DOHH2 (cell line): ENCODE results near the gene FHOD3.
A peak's percentile ranks its signal among the peaks of the same experiment; 100 is the strongest.

ENCODE experiments used
- H3F3A ChIP-seq: fragments of 200-600 bp; sonication (generic), shearing (Covaris generic); 2 replicates; pipeline ENCODE4 v1.6.0; 2016; ENCODE audit warnings: antibody characterized with exemption, mild to moderate bottlenecking; ENCODE audit not compliant: control insufficient read depth, insufficient read depth
- H3K27ac ChIP-seq: fragments of 200-600 bp; sonication (generic); 2 replicates; pipeline ENCODE4 v1.5.1; 2014; ENCODE audit warnings: low read depth, mild to moderate bottlenecking, low read length, moderate library complexity
- H3K27me3 ChIP-seq: fragments of 200-600 bp; sonication (generic); 2 replicates; pipeline ENCODE4 v1.6.1; 2014; ENCODE audit warnings: mild to moderate bottlenecking, low read length, mixed read lengths; ENCODE audit not compliant: control insufficient read depth
- H3K36me3 ChIP-seq: fragments of 200-600 bp; sonication (generic); 2 replicates; pipeline ENCODE4 v1.6.1; 2014; ENCODE audit warnings: mild to moderate bottlenecking, low read length, moderate library complexity, mixed read lengths; ENCODE audit not compliant: control insufficient read depth
- H3K4me1 ChIP-seq: fragments of 200-600 bp; sonication (generic); 2 replicates; pipeline ENCODE4 v1.6.1; 2014; ENCODE audit warnings: mild to moderate bottlenecking, low read length, mixed read lengths; ENCODE audit not compliant: control insufficient read depth
- H3K4me2 ChIP-seq: fragments of 200-600 bp; sonication (generic); 2 replicates; pipeline ENCODE4 v1.6.0; 2014; ENCODE audit warnings: mild to moderate bottlenecking, low read length, moderate library complexity
- H3K4me3 ChIP-seq: fragments of 200-600 bp; sonication (generic); 2 replicates; pipeline ENCODE4 v1.5.1; 2014; ENCODE audit warnings: mild to moderate bottlenecking, low read length, mixed read lengths
- H3K79me2 ChIP-seq: fragments of 200-600 bp; sonication (generic); 2 replicates; pipeline ENCODE4 v1.6.1; 2014; ENCODE audit warnings: mild to moderate bottlenecking, low read length, mixed read lengths; ENCODE audit not compliant: control insufficient read depth
- H3K9me2 ChIP-seq: fragments of 200-600 bp; sonication (generic); replicated peaks from 2 replicates; pipeline ENCODE4 v1.6.1; 2014; ENCODE audit warnings: mild to moderate bottlenecking, low read length, mixed read lengths; ENCODE audit not compliant: control insufficient read depth
- H3K9me3 ChIP-seq: fragments of 200-600 bp; sonication (generic); 2 replicates; pipeline ENCODE4 v1.6.1; 2014; ENCODE audit warnings: antibody characterized with exemption, low read length, mixed read lengths; ENCODE audit not compliant: control insufficient read depth, insufficient read depth
- H4K20me1 ChIP-seq: fragments of 200-600 bp; sonication (generic); 2 replicates; pipeline ENCODE4 v1.6.0; 2014; ENCODE audit warnings: low read depth, mild to moderate bottlenecking, antibody characterized with exemption, low read length, moderate library complexity; ENCODE audit not compliant: control insufficient read depth, insufficient read depth
- CTCF ChIP-seq: fragments of 200-600 bp; sonication (generic); IDR thresholded peaks from one replicate; pipeline ENCODE4 v1.5.1; 2014; ENCODE audit warnings: antibody characterized with exemption, mild to moderate bottlenecking, low read depth, low read length; ENCODE audit not compliant: poor library complexity, severe bottlenecking
- EZH2phosphoT487 ChIP-seq: fragments of 200-600 bp; sonication (generic); IDR thresholded peaks from 2 replicates; pipeline ENCODE4 v1.6.1; 2017; ENCODE audit warnings: borderline replicate concordance, mild to moderate bottlenecking, antibody characterized with exemption, low read length, moderate library complexity, mixed read lengths

FHOD3 gene

DNA sequence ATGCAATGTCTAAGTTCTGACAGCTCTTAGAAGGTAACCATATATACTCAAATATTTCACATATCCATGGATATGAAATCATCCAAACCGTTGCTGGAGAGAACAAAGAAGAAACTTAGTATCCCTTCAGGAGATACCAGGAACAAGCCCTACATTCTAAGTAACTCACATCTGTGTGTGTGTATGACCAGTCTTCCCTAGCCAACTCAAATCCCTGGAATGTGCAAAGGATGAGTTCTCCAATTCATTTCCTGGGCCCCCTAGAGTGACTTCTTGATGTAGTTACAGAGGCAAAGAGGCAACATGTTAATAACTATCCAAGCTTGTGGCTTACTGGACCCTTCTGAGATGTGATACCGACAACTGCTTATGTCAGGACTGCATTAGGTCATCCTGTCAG lies 511.2 kb downstream of the FHOD3 start:
- no peaks in the 10 kb centered on the region for H3K9me2 ChIP-seq
- 0 out of 2 replicates have a peak, but pooled peaks cover 3% of the 10 kb centered on the region for H4K20me1 ChIP-seq
- H3K4me3 ChIP-seq: no peak overlapping the region
- no peaks in the 10 kb centered on the region for H3K79me2 ChIP-seq
- H3K4me1 ChIP-seq: peaks cover 3% of the 10 kb centered on the region; the same call in 1 of the 2 replicates
- no peak overlapping the region for H3K27ac ChIP-seq
- no peaks in the 10 kb centered on the region for H3K27me3 ChIP-seq
- H3K9me3 ChIP-seq: no peaks in the 10 kb centered on the region
- peaks cover 48% of the 10 kb centered on the region for H3K36me3 ChIP-seq
- no peak overlapping the region for H3K4me2 ChIP-seq
- peaks cover 5% of the 10 kb centered on the region; the same call in 1 of the 2 replicates for H3F3A ChIP-seq
- TF ChIP-seq CTCF: no peak

DNA sequence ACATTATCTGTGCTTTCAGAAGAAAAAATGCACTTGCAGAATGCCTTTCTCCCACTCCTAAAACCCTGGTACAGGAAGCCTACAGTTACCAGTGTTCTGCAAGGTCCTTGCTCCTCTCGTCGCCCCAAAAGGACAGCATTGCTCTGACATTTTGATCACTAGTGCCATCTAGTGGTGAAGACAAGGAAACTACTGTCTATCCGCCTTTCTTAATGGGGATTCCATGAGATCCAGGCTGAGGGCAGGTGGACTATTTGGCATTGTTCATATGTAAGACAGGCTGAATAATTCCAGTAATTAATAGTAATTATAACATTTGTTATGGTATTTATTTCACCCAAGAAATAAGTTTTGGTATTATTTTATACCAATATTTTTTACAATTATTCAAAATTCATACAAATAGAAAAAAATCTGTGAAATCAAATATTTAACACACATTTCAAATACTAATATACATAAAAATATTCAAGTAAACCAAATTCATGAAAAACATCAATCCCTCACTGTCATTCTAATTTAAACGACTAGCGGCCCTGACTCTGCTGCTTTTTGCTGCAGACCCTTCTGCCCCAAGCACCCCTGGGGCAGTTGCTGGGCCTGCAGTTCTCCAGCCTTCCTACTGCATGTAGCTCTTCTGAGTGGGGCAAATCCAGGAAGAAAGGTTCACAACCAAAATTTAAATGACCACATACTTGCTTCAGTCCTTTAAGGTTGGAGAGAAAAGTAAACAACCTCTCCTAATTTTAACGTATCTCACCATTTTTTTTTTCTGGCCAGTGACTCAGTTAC lies 512.3 kb downstream of the FHOD3 start:
- no peak overlapping the region for H3K4me2 ChIP-seq
- no peaks in the 10 kb centered on the region for H3K79me2 ChIP-seq
- H3K9me3 ChIP-seq: no peaks in the 10 kb centered on the region
- no peak for TF ChIP-seq EZH2phosphoT487
- TF ChIP-seq CTCF: peak; percentile 81
- H3K36me3 ChIP-seq: peaks cover 47% of the 10 kb centered on the region
- peaks cover 3% of the 10 kb centered on the region; the same call in 1 of the 2 replicates for H3K4me1 ChIP-seq
- H4K20me1 ChIP-seq: 0 out of 2 replicates have a peak, but pooled peaks cover 3% of the 10 kb centered on the region
- no peaks in the 10 kb centered on the region for H3K27me3 ChIP-seq
- H3F3A ChIP-seq: peaks cover 5% of the 10 kb centered on the region; the same call in 1 of the 2 replicates
- H3K27ac ChIP-seq: no peak overlapping the region
- H3K9me2 ChIP-seq: no peaks in the 10 kb centered on the region
- no peak overlapping the region for H3K4me3 ChIP-seq

GRCh38 chr18:36811430-36811829 lies 513.9 kb downstream of the FHOD3 start:
- Histone ChIP-seq H4K20me1 (0 out of 2 replicates have a peak, but pooled peaks cover 3% of the 10 kb centered on the region), H3K27me3 (no peaks in the 10 kb centered on the region), H3K9me3 (no peaks in the 10 kb centered on the region), H3K27ac (no peak overlapping the region), H3F3A (peaks cover 5% of the 10 kb centered on the region; the same call in 1 of the 2 replicates), H3K4me1 (peaks cover 3% of the 10 kb centered on the region; the same call in 1 of the 2 replicates), H3K4me2 (no peak overlapping the region), H3K9me2 (no peaks in the 10 kb centered on the region), H3K4me3 (no peak overlapping the region), H3K79me2 (no peaks in the 10 kb centered on the region), H3K36me3 (peaks cover 38% of the 10 kb centered on the region)
- TF ChIP-seq EZH2phosphoT487 (no peak), CTCF (no peak)
